ENCODE data around the gene TXNDC17. TPM values are rescaled to one million over a fixed set of nuclear protein-coding genes. Genes with fewer than 3 reads are reported as not detected.

The TXNDC17 gene
- total and polyA plus RNA-seq, 9 of the 15 experiments (the other 6 are each of a cell fraction or from before 2014, with no cell fraction given) = 108 to 759 (median 179) TPM

- TF ChIP-seq IRF1 (CRISPR knock-in tag; IDR thresholded peaks at IDR 0.05; ENCODE audit: borderline replicate concordance) (no peak), SIX5 (IDR thresholded peaks at IDR 0.05; ENCODE audit: borderline replicate concordance in 1 of 2, insufficient read depth in 1 of 2, low read depth in 1 of 2, low read length in 2 of 2) (no peak)
Measured at GRCh38 chr17:6686026-6686425, 45.2 kb downstream of the TXNDC17 start (continued).

GRCh38 chr17:6688944-6689343 lies 48.1 kb downstream of the TXNDC17 start:
- no peak overlapping the region for H2AFZ ChIP-seq (ENCODE audit: low read depth, low read length)
- H3K4me1 ChIP-seq (replicated peaks in 1 of 2; ENCODE audit: control insufficient read depth in 2 of 2, insufficient read depth in 2 of 2, low read length in 2 of 2) = no peaks in the 10 kb centered on the region
- no peaks in the 10 kb centered on the region for H3K9me1 ChIP-seq (ENCODE audit: control insufficient read depth, insufficient read depth, low read length)
- FAIRE-seq (no peak), ATAC-seq (no peak), DNase-seq (ENCODE audit: extremely low read depth in 1 of 4, low spot score in 3 of 4) (no peak)
- peaks cover 6 to 43% of the 10 kb centered on the region in 2 experiments; a peak in 4 of 5 replicates for H3K27me3 ChIP-seq (ENCODE audit: control insufficient read depth in 2 of 2, insufficient read depth in 2 of 2, low read length in 2 of 2)
- ChIA-PET POLR2A (no interaction called here), CTCF (ENCODE audit: low intra/inter-chr PET ratio) (no interaction called here)
- no peaks in the 10 kb centered on the region for H3K79me2 ChIP-seq (ENCODE audit: control insufficient read depth, insufficient read depth, low read length)
- H3K9ac ChIP-seq (ENCODE audit: insufficient read depth in 1 of 2, low read depth in 2 of 2, low read length in 2 of 2) = no peak overlapping the region
- intact Hi-C loops (cut with micrococcal nuclease) (no loop called here), in situ Hi-C loops (cut with MboI) (no loop called here)
- no peak overlapping the region for H3K4me2 ChIP-seq (ENCODE audit: insufficient read depth, low read length)
- H3K27ac ChIP-seq (ENCODE audit: extremely low read depth, low read depth, low read length) = no peak overlapping the region
- H3K9me3 ChIP-seq (replicated peaks; ENCODE audit: control insufficient read depth, insufficient read depth, low read depth, low read length) = no peaks in the 10 kb centered on the region
- 3% methylated on average over 8 of the region's 9 CpGs for WGBS (ENCODE audit: insufficient coverage, low coverage, missing lambda C conversion rate)
- no peaks in the 10 kb centered on the region for H4K20me1 ChIP-seq (replicated peaks; ENCODE audit: control insufficient read depth, insufficient read depth, low read length)
- no peak overlapping the region for H3K4me3 ChIP-seq
- no peaks in the 10 kb centered on the region for H3K36me3 ChIP-seq (ENCODE audit: control insufficient read depth, insufficient read depth, low read length)
- BruUV-seq (replicated peaks) = no TSS peak
- no peak for TF ChIP-seq GTF2B (IDR thresholded peaks at IDR 0.05; ENCODE audit: extremely low read depth, insufficient read length)
- no peak for TF ChIP-seq CBX5 (IDR thresholded peaks at IDR 0.05; ENCODE audit: borderline replicate concordance, low read depth)
- no peak for TF ChIP-seq CTCFL (IDR thresholded peaks at IDR 0.05; ENCODE audit: borderline replicate concordance, insufficient read depth, low read depth, low read length, poor library complexity, severe bottlenecking)
- TF ChIP-seq STAT6 (CRISPR knock-in tag; IDR thresholded peaks at IDR 0.05) = no peak
- no peak for TF ChIP-seq NFXL1 (CRISPR knock-in tag; IDR thresholded peaks at IDR 0.05)
- no peak for TF ChIP-seq ZNF436 (CRISPR knock-in tag; IDR thresholded peaks at IDR 0.05)
- no peak for TF ChIP-seq HDAC1 (IDR thresholded peaks at IDR 0.05)
- TF ChIP-seq NFYB (IDR thresholded peaks at IDR 0.05; ENCODE audit: extremely low read depth, insufficient read length) = no peak
- TF ChIP-seq ZNF133 (CRISPR knock-in tag; IDR thresholded peaks at IDR 0.05) = no peak
- no peak for TF ChIP-seq GMEB1 (CRISPR knock-in tag; IDR thresholded peaks at IDR 0.05)

All from K562 (cell line).